ENCODE measurements around the gene PDS5A.

The PDS5A gene

DNA sequence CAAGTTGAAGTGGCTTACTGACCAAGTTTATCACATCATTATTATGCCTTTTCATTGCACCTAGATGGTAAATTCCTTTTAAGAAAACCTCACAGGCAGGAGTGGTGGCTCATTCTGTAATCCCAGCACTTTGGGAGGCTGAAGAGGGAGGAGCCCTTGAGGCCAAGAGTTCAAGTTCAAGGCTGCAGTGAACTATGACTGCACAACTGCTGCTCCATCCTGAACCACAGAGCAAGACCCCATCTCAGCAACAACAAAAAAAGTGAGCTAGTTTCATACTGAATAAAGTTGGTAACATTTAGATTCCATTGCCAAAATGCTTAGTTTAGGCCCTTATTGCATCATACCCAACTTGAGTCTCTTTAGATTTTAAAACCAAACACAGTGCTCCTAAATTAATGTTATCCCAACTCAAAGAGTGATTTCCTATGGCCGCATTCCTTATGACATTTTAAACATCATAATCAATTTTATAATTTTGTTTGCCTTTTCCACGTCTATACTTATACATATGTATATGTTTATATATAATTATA is 36.0 kb downstream of the PDS5A start:
- Histone ChIP-seq H3K4me1 (peaks cover 21% of the 10 kb centered on the region), H3K27me3 (ENCODE audit: low read depth) (no peaks in the 10 kb centered on the region), H3K9me3 (no peaks in the 10 kb centered on the region), H3K4me3 (no peak overlapping the region), H3K36me3 (replicated peaks) (no peaks in the 10 kb centered on the region; the same call in 1 of the 2 replicates)
- in situ Hi-C loops (cut with MboI; ENCODE audit: low sequenced_read_pairs): no loop called here
- DNase-seq (ENCODE audit: low spot score in 2 of 2): no peak

DNA sequence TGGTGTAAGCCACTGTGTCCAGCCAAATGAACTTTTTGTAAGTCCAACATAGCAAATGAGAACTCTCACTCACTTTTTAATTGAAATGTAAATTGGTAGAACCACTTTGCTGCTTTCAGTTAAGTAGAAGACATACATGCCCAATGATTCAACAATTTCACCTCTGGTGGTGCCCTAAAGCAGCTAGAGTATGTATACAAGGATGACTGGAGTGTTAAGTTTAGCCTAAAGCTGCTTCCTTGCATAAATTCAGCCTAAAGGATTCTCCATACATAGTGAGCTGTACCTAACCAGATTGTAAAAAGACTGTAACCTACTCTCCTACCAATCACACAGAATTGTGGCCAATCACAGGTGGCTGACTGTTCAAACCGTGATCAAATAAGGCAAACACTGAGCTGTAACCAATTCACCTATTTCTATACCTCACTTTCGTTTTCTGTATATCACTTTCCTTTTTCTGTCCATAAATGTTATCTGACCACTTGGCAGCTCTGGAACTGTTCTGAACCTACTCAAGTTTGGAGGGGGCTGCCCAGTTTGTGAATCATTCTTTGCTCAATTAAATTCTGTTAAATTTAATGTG is 39.9 kb downstream of the PDS5A start:
- Histone ChIP-seq H3K36me3 (replicated peaks) (no peaks in the 10 kb centered on the region; the same call in 1 of the 2 replicates), H3K4me3 (no peak overlapping the region), H3K4me1 (peaks cover 37% of the 10 kb centered on the region), H3K9me3 (no peaks in the 10 kb centered on the region), H3K27me3 (ENCODE audit: low read depth) (no peaks in the 10 kb centered on the region)
- peak in 1 of 2 experiments; percentile 34 for DNase-seq (ENCODE audit: low spot score in 2 of 2)
- in situ Hi-C loops (cut with MboI; ENCODE audit: low sequenced_read_pairs): no loop called here

DNA sequence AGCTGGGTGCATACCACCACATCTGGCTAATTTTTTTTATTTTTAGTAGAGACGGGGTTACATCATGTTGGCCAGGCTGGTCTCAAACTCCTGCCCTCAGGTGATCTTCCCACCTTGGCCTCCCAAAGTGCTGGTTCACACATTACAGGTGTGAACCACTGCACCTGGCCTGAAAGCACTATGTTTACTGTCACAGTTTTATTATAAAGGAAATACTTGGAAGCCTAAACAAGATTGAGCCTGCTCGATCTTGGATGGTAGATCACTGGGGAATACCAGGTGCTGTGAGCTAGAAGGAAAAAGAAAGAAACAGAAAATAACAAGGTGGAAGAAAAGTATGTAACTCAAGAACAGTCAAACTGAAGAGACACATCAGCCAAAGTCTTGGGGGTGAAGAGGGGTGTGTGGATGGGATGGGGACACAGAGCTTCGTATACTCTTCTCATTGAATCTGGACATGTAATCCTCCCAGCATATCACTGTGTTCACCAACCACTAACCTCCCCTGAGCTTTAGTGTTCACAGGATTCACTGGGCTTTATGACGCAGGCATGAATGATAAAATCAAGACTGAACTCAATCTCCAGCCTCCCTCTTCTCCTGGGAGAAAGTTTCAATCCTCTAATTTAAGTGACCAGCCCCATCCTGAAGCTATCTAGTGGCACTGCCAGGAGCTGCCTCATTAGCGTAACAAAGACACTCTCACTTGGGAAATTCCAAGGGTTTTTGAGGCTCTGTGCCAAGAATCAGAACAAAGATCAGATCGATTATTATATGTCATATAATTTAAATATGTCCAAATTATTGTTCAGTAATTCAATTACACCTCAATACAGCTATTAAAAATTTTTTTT is 40.9 kb downstream of the PDS5A start:
- H3K9me3 ChIP-seq: no peaks in the 10 kb centered on the region
- no peak overlapping the region for H3K4me3 ChIP-seq
- H3K27me3 ChIP-seq (ENCODE audit: low read depth): no peaks in the 10 kb centered on the region
- peak; percentile 67 to 88 for DNase-seq (ENCODE audit: low spot score in 2 of 2)
- no peaks in the 10 kb centered on the region; the same call in 1 of the 2 replicates for H3K36me3 ChIP-seq (replicated peaks)
- H3K4me1 ChIP-seq: peaks cover 30% of the 10 kb centered on the region
- in situ Hi-C loops (cut with MboI; ENCODE audit: low sequenced_read_pairs): no loop called here

DNA sequence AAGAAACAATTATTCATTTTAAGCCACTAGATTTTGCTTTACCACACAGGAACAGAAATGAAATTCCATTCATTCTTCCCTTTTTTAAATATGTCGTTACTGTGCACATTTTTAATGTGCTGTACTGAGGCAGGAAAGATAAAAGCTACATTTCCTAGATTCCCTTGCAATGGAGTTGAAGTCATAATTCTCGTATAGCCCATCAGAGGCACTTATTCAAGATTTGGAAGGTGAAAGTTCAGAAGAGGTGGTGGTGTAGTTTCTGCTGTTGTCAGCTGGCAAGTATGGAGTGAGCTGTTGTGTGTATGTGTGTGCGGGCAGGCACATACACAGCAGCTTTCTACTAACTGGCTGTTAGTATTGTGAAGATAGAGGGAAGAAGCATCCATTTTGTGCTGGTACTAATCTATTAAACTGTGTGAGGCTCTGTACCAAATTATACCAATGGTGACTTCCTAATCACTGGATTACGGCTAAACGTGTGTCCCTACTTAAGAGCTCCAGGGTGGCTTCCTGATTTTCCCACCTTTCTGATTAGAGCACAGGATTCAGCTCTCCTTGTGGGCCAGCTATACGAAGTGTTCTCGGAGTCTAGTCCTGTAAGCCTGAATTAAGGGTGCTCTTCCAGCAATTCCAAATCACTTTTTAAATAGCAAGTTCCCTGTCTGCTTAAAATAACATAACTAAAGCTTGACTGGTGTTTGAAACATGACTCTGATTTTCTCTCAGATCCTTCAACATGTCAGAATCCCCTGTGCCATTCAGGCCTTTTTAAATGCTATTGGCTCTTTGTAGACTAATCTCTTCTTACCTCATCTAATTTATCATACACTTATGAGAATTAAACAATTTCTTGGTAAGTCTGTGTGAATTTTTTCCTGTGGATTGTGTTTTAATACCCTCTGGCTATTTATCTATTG is 43.8 kb downstream of the PDS5A start:
- in situ Hi-C loops (cut with MboI; ENCODE audit: low sequenced_read_pairs): no loop called here
- Histone ChIP-seq H3K9me3 (no peaks in the 10 kb centered on the region), H3K4me1 (peaks cover 32% of the 10 kb centered on the region), H3K27me3 (ENCODE audit: low read depth) (no peaks in the 10 kb centered on the region), H3K4me3 (no peak overlapping the region), H3K36me3 (replicated peaks) (no peaks in the 10 kb centered on the region)
- peak in 1 of 2 experiments; percentile 34 for DNase-seq (ENCODE audit: low spot score in 2 of 2)

DNA sequence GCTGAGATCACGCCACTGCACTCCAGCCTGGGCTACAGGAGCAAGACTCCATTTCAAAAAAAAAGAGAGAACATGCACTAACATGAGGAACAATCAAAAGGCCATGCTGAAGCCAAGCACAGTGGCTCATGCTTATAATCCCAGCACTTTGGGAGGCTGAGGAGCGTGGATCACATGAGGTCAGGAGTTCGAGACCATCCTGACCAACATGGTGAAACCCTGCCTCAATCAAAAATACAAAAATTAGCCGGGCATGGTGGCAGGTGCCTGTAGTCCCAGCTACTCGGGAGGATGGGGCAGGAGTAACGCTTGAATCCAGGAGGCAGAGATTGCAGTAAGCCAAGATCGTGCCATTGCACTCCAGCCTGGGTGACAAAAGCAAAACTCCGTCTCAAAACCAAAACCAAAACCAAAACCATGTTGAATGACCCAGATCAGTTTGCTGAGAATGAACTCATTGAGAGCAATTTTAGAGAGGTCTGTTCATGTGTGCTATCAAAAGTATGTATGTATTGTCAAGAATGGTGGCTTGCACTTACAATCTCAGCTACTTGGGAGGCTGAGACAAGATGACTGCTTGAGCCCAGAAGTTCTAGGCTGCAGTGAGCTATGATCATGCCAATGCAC is 44.8 kb downstream of the PDS5A start:
- peaks cover 2% of the 10 kb centered on the region for H3K36me3 ChIP-seq (replicated peaks)

DNA sequence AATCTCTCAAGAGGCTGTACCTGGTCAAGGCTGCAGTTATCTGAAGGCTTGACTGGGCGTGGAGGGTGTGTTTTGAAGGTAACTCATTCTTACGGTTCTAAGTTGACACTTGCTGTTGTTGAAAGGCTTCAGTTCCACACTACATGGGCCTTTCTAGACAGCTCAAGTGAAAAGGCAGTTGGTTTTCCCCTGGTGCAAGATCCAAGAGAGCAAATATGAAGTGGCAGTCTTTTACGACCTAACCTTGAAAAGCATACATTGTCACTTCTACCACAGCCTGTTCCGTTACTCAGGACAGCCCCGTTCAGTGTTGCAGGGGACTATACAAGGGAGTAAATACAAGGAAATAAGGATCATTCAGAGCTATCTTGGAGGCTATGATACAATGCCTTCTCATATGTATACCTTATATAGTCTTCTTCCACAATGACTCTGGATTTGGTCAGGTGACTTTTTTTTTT is 46.2 kb downstream of the PDS5A start:
- Histone ChIP-seq H3K36me3 (replicated peaks) (peaks cover 14% of the 10 kb centered on the region), H3K9me3 (no peaks in the 10 kb centered on the region), H3K27me3 (ENCODE audit: low read depth) (no peaks in the 10 kb centered on the region), H3K4me1 (peaks cover 20% of the 10 kb centered on the region), H3K4me3 (no peak overlapping the region)
- no peak for DNase-seq (ENCODE audit: low spot score in 2 of 2)
- in situ Hi-C loops (cut with MboI; ENCODE audit: low sequenced_read_pairs): no loop called here

More for the DNA sequence above, 44.8 kb downstream of the PDS5A start:
- no peaks in the 10 kb centered on the region for H3K9me3 ChIP-seq
- DNase-seq (ENCODE audit: low spot score in 2 of 2): no peak
- no peak overlapping the region for H3K4me3 ChIP-seq
- H3K27me3 ChIP-seq (ENCODE audit: low read depth): no peaks in the 10 kb centered on the region
- H3K4me1 ChIP-seq: peaks cover 32% of the 10 kb centered on the region
- in situ Hi-C loops (cut with MboI; ENCODE audit: low sequenced_read_pairs): no loop called here

DNA sequence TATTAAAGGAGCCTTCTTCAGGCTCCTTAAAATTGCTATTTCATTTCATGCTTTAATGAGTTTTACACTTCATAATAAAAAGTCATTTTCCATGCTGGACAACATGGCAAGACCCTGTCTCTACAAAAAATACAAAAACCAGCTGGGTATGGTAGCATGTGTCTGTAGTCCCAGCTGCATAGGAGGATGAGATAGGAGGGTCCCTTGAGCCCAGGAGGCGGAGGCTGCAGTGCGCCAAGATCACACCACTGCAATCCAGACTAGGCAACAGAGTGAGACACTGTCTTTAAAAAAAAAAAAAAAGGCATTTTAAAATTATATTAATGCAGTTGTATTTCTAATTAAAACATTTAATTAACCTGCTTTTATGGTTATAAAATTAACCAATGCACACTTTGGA is 49.2 kb downstream of the PDS5A start:
- Histone ChIP-seq H3K36me3 (replicated peaks) (peaks cover 26% of the 10 kb centered on the region), H3K27me3 (ENCODE audit: low read depth) (no peaks in the 10 kb centered on the region), H3K9me3 (no peaks in the 10 kb centered on the region), H3K4me3 (no peak overlapping the region), H3K4me1 (peaks cover 8% of the 10 kb centered on the region)
- no peak for DNase-seq (ENCODE audit: low spot score in 2 of 2)
- in situ Hi-C loops (cut with MboI; ENCODE audit: low sequenced_read_pairs): no loop called here

DNA sequence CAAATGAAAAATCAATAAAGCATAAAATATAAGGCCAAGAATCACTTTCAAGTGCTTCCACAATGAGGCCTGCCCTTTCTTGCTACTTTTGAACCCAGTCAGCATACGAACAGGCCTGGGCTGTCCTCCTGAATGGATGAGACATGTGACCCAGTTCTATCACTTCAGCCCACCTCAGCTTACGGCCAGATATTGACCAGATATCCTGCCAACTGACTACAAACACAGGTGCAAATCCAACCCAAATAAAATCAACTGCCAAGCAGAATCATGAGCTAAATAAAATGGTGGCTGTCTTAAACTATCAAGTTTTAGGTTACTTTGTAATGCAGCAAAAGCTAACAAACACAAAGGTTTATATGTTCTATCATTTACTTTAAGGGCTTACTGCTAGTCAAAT is 53.7 kb downstream of the PDS5A start:
- Histone ChIP-seq H3K4me3 (no peak overlapping the region), H3K36me3 (replicated peaks) (peaks cover 35% of the 10 kb centered on the region), H3K9me3 (no peaks in the 10 kb centered on the region), H3K27me3 (ENCODE audit: low read depth) (no peaks in the 10 kb centered on the region), H3K4me1 (no peaks in the 10 kb centered on the region)
- no peak for DNase-seq (ENCODE audit: low spot score in 2 of 2)
- in situ Hi-C loops (cut with MboI; ENCODE audit: low sequenced_read_pairs): no loop called here

DNA sequence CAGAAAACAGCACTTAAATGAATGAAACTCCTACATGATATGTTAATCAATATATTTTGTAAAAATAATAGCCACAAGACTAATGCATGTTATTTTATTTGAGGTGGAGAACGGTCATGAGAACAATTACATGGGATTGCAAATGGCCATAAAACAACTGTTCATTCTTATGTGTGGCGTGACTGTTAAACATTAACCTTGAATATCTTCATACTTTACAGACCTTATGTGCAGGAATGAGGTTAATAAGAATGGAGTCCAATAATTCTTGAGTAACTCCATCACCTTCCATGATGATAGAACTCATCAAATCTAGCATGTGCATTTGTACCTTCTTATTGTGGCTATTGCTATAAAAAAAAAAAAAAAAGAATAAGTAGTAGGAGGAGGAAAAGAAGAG is 55.3 kb downstream of the PDS5A start:
- in situ Hi-C loops (cut with MboI; ENCODE audit: low sequenced_read_pairs): no loop called here
- H3K27me3 ChIP-seq (ENCODE audit: low read depth): no peaks in the 10 kb centered on the region
- no peak for DNase-seq (ENCODE audit: low spot score in 2 of 2)
- no peaks in the 10 kb centered on the region for H3K9me3 ChIP-seq
- no peak overlapping the region for H3K4me3 ChIP-seq
- H3K36me3 ChIP-seq (replicated peaks): peaks cover 32% of the 10 kb centered on the region
- H3K4me1 ChIP-seq: no peaks in the 10 kb centered on the region

DNA sequence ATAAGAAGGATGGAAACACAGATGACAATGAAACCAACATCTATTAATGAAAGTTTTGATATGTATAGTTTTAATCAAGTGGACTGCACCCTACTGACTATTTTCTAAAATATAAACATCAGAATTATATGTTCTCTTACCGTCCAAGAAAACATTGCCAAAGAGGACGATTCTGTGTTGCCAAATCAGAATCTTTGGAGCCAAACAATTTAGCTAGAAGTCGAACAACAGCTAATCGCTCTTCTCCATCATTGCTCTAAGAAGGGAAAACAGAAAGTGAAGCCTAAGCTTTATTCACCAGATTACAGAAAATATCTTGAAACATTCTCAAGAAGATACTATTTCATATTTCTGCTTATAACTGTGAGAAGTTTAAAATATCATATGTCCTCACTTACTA is 64.2 kb downstream of the PDS5A start:
- Histone ChIP-seq H3K36me3 (replicated peaks) (peaks cover 40% of the 10 kb centered on the region), H3K4me1 (no peaks in the 10 kb centered on the region), H3K4me3 (no peak overlapping the region), H3K27me3 (ENCODE audit: low read depth) (no peaks in the 10 kb centered on the region), H3K9me3 (no peaks in the 10 kb centered on the region)
- in situ Hi-C loops (cut with MboI; ENCODE audit: low sequenced_read_pairs): no loop called here
- no peak for DNase-seq (ENCODE audit: low spot score in 2 of 2)

DNA sequence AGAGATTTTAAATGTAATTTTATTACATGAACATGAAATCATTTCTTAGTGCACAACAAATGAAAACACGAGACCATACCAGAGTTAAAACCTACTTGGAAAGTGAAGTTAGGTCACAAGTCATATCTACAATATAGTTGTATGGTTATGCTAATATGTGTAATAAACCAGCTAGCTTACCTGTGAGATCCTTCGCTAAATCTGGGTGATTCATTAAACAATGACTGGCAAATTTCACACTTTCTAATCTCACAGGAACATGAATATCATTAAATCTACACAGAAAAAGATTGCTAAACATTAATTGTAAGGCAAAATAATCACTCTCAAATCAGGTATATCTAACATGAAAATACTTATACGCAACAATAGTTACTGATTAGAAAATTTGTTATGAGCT is 67.6 kb downstream of the PDS5A start:
- Histone ChIP-seq H3K4me3 (no peak overlapping the region), H3K4me1 (no peaks in the 10 kb centered on the region), H3K9me3 (no peaks in the 10 kb centered on the region), H3K27me3 (ENCODE audit: low read depth) (no peaks in the 10 kb centered on the region), H3K36me3 (replicated peaks) (peaks cover 41% of the 10 kb centered on the region)
- no peak for DNase-seq (ENCODE audit: low spot score in 2 of 2)
- in situ Hi-C loops (cut with MboI; ENCODE audit: low sequenced_read_pairs): no loop called here

DNA sequence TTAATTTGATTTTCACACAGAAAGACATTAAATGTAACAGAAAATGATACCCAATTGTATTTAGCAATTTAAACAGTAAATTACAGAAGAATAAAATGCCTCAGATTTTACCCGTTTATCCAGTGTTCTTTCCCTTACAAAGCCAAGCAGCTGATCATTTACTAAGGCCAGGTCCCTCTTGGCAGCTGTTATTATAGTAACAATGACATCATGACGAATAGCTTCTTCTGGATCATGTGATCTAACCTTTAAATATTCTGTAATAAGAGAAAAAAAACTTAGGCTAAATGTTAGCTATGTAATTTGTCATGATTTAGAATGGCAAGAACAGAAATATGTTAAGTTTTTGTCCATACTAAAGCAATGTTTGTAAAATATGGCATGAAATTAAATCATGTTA is 69.4 kb downstream of the PDS5A start:
- Histone ChIP-seq H3K36me3 (replicated peaks) (peaks cover 29% of the 10 kb centered on the region), H3K27me3 (ENCODE audit: low read depth) (no peaks in the 10 kb centered on the region), H3K4me3 (no peak overlapping the region), H3K9me3 (no peaks in the 10 kb centered on the region), H3K4me1 (no peaks in the 10 kb centered on the region)
- no peak for DNase-seq (ENCODE audit: low spot score in 2 of 2)
- in situ Hi-C loops (cut with MboI; ENCODE audit: low sequenced_read_pairs): no loop called here

DNA sequence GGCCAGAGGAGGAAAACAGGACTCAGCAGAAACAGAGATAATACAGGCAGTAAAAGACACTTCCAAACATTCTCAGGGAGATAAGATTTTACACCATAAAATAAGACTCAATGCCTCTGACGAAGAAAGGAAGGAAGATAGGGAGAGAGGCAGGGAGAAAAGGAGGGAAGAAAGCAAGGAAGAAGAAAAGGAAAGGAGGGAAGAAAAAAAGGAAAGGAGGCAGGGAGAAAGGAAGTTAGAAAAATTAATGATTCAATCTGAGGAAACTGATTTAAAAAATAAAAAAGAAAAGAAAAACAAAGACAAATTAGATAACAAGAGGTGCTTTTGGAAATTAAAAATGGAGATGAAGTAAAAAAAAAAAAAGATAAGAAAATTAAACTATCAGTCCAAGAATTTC is 72.1 kb downstream of the PDS5A start:
- Histone ChIP-seq H3K4me1 (no peaks in the 10 kb centered on the region), H3K9me3 (no peaks in the 10 kb centered on the region), H3K4me3 (no peak overlapping the region), H3K27me3 (ENCODE audit: low read depth) (no peaks in the 10 kb centered on the region), H3K36me3 (replicated peaks) (peaks cover 30% of the 10 kb centered on the region)
- in situ Hi-C loops (cut with MboI; ENCODE audit: low sequenced_read_pairs): no loop called here
- no peak for DNase-seq (ENCODE audit: low spot score in 2 of 2)

Data from HAP-1 (cell line).